ENCODE data around the gene GLIS1.

The GLIS1 gene

DNA sequence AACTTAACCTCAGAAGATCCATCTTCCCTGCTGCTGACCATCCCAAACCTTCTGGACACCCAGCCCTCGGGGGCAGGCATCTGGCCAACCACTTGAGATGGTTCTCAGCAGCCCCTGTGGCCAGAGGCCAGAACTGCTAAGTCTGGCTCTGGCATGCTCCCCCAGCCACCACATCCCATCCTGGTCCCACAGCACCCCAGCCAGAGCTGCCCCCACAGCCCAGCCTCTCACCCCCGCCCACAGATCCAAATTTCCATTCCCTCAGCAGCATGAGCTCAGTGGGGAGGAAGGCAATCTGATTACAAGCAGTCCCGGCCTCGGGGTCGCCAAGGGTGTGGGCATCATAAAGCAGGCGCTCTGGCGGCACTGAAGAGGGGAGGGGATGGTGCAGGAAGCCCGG, 45.6 kb downstream of the GLIS1 start:
- no peak for DNase-seq

DNA sequence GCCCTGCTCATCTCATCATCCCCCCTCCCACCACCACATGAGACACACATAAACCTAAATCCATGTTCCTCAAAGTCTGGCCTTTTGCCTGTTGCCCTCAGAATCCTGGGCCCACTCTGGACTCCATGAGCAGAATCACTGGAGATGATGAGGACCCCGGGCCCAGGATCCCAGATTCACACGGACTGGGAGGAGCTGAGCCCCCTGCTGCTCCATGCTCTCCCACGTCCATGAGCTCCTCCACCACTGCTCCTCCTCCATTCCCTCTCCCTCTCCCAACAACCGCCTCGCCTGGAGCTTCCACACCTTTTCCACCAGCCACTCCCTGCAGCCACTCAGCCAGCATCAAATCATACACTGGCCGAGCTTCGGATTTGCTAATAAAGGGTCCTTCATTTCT, 47.6 kb downstream of the GLIS1 start:
- DNase-seq = no peak

DNA sequence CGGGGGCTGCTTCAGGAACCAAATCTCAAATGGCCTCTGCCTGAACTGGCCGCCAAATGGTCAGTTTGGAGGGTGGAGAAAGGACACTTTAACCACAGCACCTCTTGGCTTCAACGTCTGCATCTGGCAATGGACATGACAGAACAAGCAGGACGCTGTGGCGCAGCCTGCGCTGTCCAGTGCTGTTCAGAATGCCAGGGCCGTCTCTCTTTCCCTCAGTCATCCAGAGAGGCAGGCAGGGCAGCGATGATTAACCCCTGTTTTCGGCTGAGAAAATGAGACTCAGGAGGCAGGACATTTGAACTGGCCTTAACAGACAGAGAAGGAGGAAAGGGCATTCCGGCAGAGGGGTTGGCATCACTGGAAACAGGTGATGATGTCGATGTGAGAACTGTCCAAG, 48.6 kb downstream of the GLIS1 start:
- no peak for DNase-seq

DNA sequence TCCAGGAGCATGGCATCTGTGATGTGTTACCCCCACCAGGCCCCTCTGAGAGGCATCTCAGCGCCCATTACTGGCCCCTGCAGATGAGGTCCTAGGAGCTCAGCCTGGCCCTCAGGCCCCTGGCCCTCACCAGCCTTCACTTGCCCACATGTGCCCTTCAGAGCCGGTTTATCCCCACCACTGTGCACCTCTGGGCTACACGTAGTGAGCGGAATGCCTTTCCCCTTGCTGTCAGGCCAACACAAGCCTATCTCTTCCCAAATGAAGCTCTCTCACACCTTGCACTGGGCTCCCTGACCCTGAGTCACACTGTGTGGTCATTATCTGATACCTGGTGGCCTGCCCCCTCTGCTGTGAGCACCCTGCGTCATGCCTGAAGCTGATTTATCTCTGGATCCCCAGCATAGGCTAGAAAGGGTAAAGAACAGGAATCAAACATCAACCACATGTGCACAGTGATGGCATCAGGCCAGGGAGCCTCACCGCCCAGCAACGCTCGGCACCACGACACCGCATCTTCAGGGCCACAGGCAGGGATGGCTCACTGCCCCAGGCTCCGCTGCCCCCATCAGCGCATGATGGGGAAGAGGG, 49.1 kb downstream of the GLIS1 start:
- DNase-seq = no peak

DNA sequence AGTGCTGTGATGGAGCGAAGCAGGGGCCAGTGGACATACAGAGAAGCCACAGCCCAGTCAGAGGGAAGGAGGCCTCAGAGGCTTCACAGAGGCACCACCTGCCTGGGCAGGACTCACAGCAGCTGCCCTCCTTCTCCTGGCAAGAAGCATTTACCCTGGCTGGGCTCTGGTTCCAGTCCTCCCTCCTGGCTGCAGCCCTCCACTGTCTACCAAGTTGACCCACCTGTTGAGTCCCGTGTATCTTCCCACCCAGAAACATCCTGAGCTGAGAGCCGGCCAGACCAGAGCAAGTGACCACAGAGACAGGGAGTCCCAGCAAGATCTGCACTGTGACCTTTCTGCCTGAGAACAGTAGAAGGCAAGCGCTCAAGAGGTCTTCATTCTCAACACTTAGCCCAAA, 49.7 kb downstream of the GLIS1 start:
- DNase-seq = no peak

DNA sequence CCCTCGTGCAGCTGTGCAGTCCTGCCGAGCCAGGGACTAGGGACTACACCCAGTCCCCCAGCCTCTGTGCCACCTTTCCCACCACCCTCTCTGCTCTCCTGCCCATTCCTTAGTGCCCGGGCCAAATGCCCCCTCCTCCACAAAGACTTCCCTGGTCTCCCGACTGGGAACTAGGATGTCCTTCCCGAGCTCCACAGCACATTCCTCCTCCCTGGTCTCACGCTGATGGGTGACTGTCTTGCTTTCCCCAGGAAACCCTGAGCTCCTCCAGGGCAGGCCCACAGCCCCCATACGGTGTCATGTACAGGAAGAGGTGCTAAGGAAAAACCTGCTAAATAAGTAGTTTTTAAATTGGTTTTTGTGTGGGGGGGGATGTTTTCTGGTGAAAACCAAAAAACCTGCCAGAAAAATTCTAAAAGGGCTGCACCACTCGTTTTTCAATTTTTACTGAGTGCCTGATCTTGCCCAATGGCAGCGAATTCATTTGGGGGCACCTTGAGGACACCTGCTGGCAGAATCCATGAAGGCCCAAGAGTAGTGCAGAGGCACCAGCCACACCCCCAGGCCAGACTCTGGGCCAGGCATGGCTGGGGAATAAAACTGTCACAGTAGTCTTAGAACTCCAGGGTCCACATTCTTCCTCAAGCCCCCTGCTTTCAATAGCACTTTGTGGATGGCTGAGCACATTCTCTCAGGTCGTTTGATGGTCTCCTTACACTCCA, 50.4 kb downstream of the GLIS1 start:
- no peak for DNase-seq

DNA sequence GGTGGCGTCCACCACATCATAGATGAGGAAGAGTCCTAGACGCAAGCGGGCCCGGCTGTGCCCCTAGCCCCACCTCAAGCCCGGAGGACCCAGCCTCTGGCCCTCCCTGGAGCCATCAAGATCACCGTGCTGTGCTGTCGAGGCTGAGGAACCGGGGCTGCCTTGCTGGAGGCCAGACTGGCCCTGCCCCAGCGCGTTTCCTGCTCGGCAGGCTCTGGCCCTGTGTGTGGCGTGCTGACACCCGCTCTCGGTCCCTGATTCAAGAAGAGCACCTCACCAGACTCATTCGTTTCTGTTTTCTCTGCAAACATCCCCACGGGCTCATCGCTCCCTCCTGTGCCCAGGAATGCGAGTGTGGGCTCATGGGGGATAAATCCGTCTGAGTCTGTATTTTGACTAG, 51.1 kb downstream of the GLIS1 start:
- no peak for DNase-seq

DNA sequence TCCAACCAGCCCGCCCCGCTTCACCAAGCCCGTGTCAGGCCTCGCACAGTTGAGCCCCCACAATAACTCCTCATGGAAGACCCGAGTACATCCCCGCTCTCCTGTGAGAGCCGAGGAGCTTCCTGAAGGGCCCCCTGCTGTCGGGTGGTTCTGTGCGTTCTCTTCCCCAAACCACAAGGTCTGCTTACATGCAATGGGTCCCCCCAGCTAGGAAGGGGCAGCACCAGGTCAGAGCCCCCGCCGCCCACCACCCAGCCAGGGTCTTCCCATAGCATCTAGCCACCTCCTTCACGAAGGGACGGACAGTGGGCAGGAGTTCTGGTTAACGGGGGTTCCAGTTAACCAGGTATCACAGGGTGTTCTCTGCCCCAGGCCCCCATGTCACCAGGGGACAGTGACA, 51.5 kb downstream of the GLIS1 start:
- no peak for DNase-seq

DNA sequence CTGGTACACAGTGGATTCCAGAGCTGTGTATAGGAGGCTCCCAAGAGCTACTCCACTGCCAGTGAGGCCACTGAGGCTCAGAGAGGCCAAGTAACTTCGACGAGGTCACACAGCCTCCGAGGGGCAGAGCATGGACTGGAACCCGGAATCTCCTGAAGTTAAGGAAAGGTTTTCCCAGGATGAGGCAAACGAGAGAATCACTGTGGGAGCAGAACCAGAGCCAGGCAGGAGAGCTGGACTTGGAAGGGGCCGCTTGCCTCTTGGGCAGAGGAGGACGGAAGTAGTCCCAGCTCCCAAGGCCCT, 52.0 kb downstream of the GLIS1 start:
- DNase-seq = no peak

DNA sequence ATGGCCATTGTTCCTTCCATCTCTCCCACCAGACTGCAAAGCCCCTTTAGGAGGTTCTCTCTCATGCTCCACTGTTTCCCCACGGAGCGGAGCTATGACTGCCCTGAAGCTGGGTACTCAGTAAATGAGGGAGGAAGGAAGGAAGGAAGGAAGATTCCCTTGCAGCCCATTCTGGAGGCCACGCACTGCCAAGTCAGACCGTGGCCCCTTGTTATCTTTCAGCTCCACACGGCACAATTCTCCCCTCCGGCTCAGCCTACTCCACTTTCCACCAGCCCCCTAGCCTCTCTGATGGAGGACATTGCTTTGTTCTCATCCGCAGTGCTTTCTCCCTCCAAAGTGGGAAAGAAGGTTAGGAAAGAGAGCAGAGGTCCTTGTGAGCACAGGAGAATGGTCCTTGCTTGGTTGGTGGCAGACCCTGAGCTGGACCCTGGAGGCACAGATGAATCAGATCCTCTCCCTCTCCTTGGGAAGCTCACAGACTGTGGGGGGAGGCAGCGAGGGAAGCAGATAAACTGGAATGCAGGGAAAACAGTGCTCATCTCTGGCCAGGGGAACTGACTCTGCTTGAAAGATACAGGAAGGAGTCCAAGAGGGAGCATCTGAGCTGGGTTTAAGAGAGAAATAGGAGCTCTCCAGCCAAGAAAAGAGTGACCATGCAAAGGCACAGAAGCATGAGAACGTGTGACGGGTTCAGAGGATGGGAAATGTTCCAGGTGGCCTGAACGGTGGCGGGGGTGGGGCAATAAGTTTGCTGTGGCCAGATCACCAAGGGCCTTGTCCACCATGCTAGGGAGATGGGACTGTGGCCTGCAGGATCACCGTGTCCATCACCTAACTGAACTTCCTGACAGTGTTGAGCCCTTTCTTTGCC, 52.6 kb downstream of the GLIS1 start:
- no peak for DNase-seq

DNA sequence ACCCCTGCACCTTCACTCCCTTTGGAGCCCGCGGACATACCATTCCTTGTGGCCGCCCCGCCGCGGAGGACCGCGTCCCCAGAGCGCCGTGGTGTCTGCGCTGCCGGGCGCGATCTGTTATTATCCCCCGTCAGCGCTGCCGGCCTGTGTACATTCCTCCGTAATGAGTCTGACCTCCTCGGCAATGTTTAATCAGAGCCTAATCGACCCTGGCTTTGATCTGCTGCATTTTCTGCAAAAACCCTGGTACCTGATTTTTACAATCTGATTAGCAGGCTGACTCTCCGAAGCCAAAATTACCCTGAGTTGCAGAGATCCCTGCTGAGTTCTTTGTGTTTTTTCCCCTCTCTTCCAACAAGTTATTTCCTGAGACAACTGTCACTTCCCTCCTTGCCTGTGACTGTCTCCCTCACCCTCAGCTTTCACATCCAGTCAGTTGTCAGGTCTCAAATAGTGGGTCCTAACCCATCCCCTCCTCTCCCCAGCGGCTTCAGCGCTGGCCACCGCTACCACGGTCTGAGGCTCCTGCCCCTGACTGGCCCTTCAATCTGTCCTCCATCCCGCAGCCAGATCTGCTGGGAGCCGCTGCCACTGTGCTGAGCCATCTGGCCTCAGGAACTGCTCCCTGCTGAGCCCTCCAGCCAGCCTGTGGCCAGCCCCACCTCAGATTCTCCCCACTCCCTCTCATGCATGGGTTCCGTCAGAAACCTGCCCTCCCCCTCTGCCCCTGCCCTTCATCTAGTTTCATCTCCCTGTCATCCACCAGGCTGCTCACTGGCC, 53.5 kb downstream of the GLIS1 start:
- DNase-seq = no peak

DNA sequence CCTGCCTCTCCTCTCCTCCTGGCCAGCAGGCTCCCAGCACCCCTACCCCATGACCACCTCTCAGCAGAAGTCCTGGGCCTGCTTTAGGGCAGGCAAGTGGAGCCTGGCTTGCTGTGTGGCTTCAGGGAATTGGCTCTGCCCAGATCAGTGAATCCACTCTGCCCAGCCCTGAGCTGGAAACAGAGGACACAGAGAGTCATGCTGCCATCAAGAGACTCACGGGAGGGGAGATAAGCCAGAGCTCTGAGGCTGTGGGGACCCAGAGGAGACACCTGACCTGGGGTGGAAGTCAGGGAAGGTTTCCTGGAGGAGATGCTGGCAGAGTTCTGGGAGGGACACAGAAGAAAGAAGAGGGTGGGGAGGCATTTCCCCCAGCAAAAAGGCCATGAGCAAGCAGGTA, 54.2 kb downstream of the GLIS1 start:
- DNase-seq = no peak

DNA sequence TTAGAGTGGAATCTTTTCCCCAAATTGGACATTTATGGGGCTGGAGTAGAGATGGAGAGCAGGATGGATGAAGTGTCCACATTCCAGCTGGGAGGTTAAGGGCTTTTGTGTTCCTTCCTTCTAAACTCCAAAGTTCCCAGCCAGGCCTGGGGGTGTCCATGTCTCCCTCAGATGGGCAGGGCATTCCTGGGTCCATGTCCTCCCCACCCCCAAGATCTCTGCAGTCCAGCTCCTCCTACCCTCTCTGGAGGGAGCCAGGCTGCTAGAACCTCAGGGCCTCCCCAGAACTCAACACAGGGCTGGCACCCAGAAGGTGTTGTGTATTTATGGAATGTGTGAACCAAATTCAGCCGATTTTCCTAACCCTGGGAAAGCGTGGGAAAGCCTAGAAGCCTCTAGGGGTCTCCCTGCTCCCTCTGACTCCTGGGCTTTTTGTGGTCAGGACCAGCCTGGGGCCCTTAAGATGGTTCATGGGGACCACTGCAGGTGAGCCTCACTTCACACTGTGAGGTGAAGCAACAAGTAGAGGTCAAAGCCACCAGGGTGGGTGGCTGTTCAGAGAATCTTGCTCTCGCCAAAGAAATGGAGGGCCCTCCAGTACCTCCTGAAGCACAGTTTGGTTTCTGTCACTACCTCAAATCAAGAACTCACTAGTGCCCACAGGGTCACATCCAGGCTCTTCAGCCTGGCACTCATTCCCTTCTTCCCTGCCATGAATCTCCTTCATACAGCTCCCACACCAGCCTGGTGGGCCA, 54.8 kb downstream of the GLIS1 start:
- no peak for DNase-seq

DNA sequence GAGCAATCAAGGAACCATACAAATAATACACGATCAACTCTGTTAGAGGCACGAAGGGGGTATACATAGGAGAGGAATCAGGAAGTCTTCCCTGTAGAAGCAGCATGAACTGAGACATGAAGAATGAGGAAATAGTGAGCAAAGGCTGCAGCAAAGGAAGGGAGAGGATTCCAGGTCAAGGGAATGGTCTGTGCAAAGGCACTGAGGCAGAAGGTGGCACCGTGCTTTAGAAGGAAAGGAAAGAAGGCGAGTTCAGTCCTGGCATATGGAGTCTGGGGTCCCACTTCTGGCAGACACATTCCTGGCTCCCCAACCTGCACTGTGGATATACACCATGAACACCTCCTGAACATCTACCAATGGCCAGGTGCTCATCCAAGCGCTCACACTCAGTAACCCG, 56.1 kb downstream of the GLIS1 start:
- no peak for DNase-seq

DNA sequence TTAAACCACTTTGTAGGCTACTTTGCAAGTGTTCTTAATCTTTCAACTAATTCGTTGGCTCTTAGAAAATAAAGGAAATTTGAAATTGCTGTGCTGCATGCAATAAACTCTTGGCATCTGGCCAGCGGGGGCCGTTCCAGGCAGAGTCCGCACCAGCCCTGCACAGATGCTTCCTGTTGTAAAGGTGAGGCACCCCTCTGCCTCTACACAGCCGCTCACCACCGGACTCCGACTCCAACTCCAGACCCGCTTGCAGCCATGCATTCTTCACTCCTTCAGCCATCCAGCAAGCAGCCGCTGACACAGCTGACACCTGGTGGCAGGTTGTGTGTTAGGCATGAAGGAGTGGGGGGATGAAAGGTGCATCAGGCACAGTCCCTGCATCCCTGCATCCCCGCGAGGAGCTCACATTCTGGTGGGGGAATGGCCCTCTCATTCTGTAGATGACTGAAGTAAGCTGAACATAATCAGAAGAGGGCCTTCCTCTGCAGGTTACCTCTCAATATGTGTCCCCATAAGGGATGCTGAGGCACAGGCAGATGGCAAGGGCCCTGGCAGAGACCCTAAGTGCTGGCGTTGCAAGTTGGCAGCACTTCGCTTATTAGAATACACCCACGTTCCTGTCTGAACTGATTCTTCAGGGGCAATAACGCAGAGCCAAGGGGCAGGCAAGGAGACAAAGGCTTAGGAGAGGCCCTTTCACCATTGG, 56.8 kb downstream of the GLIS1 start:
- DNase-seq = no peak

DNA sequence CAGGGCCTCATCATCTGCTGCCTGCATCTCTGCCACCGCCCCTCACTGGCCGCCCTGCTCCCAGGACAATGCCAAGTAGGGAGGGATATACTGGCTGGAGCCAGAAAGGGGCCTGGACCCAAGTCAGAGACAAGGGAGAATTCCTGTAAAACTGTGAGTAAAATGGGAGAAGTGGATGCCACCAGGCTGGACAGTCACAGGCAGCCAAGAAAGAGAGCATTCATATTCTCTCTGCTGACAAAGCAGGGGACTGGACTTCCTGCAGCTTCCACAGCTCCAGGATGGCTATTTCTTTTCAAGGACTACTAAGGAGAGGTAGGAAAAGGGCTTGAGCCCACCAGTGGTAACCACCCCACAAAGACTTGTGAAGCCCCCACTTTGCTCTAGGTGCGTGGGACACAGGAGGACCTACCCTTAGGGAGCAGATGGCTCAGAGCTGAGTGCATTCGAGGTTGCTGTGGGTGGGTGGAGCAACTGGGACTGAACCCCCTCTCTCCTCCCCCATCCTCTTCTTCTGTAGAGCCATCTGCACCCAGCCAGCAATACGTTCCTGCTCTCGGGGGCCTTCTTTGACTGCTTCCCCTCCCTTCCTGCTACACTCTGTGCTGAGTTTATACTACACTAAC, 57.5 kb downstream of the GLIS1 start:
- DNase-seq = no peak

DNA sequence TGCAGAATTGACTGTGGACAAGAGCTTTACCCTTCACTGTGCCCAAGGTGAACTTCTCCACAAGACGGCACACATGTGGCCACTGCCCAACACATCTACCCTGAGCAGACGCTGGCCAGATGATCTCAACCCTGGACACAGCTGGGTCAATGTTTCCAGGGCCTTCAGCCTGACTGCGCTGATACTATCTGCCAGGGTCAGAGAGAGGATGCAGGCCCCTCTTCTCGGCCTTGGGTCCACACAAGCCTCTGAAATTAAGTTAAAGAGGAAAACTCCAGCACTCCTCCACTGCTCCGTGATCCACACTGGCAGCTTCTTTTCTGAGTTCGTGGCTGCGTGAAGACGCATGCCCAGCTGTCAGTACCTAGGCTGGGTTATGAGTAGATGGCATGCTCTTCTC, 58.1 kb downstream of the GLIS1 start:
- no peak for DNase-seq

DNA sequence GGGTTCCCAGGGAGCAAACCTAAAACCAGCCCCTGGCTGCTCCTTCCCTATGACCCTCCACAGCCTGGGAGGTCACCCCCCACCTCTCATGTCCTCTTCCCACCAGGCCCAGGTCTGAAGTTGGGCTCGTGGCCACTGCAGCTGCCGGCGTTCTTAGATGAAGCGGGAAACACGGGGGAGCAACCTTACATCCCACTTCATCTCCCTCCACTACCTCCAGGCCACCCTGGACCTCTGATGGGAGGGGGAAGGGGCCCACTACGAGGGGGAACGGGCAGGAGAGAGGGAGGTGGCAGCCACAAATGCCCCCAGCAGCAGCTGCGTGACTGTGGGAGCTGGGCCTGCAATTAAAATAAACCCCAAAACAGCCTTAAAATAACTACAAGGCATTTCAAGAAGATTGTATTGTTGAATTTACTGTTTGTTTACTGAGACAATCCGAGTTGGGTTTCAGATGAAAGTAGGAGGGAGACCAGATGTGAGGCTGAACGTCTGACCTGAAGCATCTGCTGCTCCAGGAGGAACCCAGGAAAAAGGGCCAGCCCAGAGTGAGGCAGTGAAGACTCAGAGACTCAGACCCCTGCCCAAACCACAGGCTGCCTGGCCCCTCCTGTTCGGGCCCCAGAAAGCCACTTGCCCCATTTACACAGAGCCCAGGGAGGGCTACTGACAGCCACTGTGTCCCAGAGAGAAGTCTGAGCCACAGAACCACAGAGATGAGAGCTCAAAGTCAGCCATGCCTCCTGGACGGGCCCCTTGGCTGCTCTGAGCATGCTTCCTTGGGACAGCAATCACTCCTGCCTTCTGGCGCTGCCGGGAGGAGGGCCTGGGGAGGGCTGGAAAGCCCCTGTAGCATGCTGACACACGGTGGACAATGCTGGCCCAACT, 59.8 kb downstream of the GLIS1 start:
- no peak for DNase-seq

DNA sequence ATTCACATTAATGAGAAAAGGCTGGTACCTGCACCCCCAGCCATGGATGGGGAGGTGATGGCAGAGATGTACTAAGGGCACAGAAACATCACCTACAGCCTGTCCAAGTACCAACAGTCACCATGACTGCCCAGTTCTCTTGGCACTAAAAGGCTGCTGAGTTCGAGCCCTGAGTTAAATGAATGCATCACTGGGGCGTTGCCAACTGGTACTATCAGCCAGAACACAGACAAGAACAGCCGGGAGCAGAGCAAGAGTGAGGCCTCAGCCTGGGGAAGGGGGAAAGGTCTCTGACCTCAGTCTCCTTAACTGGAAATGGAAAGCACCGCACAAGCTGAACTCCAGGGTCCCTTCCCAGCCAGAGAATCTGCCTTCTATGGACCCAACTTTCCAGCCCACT, 60.5 kb downstream of the GLIS1 start:
- no peak for DNase-seq

DNA sequence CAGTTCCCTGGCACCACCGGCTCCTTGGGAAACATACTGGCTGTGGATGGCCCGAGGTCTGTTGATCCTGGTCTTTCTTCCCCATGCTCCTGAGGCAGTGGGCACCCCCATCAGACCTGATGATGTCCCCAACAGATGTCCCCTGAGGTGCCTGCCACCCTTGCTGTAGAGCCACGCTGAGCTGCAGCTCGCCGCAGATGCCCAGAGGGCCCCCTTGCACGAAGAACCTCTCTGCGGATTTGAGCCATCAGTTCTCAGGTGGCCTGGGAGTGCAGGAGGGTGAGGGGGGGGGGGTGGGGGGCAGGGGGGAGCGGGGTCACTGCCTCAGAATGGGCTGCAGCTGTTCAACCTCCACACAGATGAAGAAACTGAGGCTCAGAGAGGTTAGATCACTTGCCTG, 60.9 kb downstream of the GLIS1 start:
- no peak for DNase-seq

DNA sequence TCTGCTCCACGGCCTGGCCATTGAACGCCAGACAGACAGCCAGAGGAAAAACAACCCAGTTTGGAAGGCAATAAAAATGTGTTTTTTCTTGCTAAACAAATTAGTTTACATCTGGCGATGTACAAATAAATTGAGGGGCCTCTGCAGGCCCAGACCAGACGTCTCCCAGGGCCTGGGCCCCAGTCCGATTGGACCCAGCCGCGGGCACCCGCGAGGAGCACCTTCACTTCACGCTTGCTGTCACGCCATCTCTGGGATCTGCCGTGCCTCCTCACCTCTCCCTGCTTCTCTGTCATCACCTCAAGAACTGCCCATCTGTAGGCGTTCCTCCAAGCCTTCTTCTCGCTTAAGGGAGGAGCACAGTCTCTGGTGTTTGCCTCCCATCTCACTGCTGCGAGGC, 61.5 kb downstream of the GLIS1 start:
- DNase-seq = no peak

Measured in activated CD4-positive, CD25-positive, alpha-beta regulatory T cell (primary cell).